IMR-90 (cell line): Measurements from ENCODE around the gene RAD51B. TPM values are rescaled to one million over a fixed set of nuclear protein-coding genes. Genes with fewer than 3 reads are reported as not detected.

Experiments used
- ATAC-seq: fragments of 200-7000 bp; cut with Tn5 transposase; 2 replicates; pipeline ENCODE4 v1.9.1; 2020; ENCODE audit warnings: low read depth, mild to moderate bottlenecking, moderate library complexity
- BruUV-seq: library from RNA; stranded (reverse); fragments of 400-500 nt; replicated peaks from 2 replicates; lab custom pipeline; 2021; lab: Mats Ljungman, UMichigan
- CTCF ChIA-PET: fragments of 300-600 bp; formaldehyde crosslinking; extraction: SDS; loops from one replicate; lab custom pipeline; 2021; ENCODE audit warnings: antibody characterized with exemption; lab: Yijun Ruan, JAX
- POLR2A ChIA-PET: fragments of 300-600 bp; sonication (Branson Sonifier 250); formaldehyde crosslinking; loops from one replicate; lab custom pipeline; 2022; ENCODE audit warnings: antibody characterized with exemption; ENCODE audit not compliant: unreplicated experiment; lab: Charles Lee
- DNase-seq: peaks from one replicate; pipeline ENCODE4 v3.0.0; 2013
- H2AFZ ChIP-seq: replicated peaks from 2 replicates; pipeline ENCODE3; 2013; ENCODE audit warnings: low read length, mild to moderate bottlenecking; ENCODE audit not compliant: poor library complexity
- H2AK5ac ChIP-seq: 2 replicates; pipeline ENCODE4 v1.6.1; 2013; ENCODE audit warnings: low read depth, low read length, inconsistent platforms
- H2AK9ac ChIP-seq: replicated peaks from 2 replicates; pipeline ENCODE3; 2013; ENCODE audit warnings: mild to moderate bottlenecking, low read depth, low read length, moderate library complexity; ENCODE audit not compliant: poor library complexity
- H2BK120ac ChIP-seq: 2 replicates; pipeline ENCODE4 v1.6.1; 2013; ENCODE audit warnings: low read depth, low read length, inconsistent platforms
- H2BK15ac ChIP-seq: 3 replicates; pipeline ENCODE4 v1.6.1; 2013; ENCODE audit warnings: low read depth, low read length, inconsistent platforms
- H2BK20ac ChIP-seq: 2 replicates; pipeline ENCODE4 v1.6.1; 2013; ENCODE audit warnings: low read depth, mild to moderate bottlenecking, inconsistent platforms, low read length, moderate library complexity
- H2BK5ac ChIP-seq: 2 replicates; pipeline ENCODE4 v1.6.1; 2013; ENCODE audit warnings: mild to moderate bottlenecking, low read depth, low read length, inconsistent platforms; ENCODE audit not compliant: poor library complexity, severe bottlenecking
- H3K14ac ChIP-seq: replicated peaks from 2 replicates; pipeline ENCODE4 v1.6.1; 2013; ENCODE audit warnings: low read depth, low read length, inconsistent platforms
- H3K18ac ChIP-seq: 2 replicates; pipeline ENCODE4 v1.6.1; 2013; ENCODE audit warnings: low read depth, low read length, control low read depth
- H3K23ac ChIP-seq: 2 replicates; pipeline ENCODE4 v1.6.1; 2013; ENCODE audit warnings: low read depth, low read length, inconsistent platforms
- H3K27ac ChIP-seq: 2 replicates; pipeline ENCODE4 v1.5.1; 2013; ENCODE audit warnings: mild to moderate bottlenecking, control low read depth, low read length; ENCODE audit not compliant: insufficient read depth
- H3K27me3 ChIP-seq: 2 replicates; pipeline ENCODE4 v1.6.1; 2013; ENCODE audit warnings: low read length; ENCODE audit not compliant: control insufficient read depth, insufficient read depth
- H3K36me3 ChIP-seq: 2 replicates; pipeline ENCODE4 v1.6.1; 2013; ENCODE audit warnings: low read length, mixed read lengths; ENCODE audit not compliant: control insufficient read depth, insufficient read depth
- H3K4ac ChIP-seq: 2 replicates; pipeline ENCODE4 v1.6.1; 2013; ENCODE audit warnings: low read depth, low read length, inconsistent platforms
- H3K4me1 ChIP-seq: 2 replicates; pipeline ENCODE4 v1.6.1; 2013; ENCODE audit warnings: low read length, mixed read lengths; ENCODE audit not compliant: control insufficient read depth, insufficient read depth
- H3K4me2 ChIP-seq: 2 replicates; pipeline ENCODE4 v1.6.1; 2013; ENCODE audit warnings: low read depth, mild to moderate bottlenecking, control low read depth, low read length, moderate library complexity
- H3K4me3 ChIP-seq: 2 replicates; pipeline ENCODE4 v1.5.1; 2013; ENCODE audit warnings: low read depth, mild to moderate bottlenecking, control low read depth, low read length, moderate library complexity; ENCODE audit not compliant: insufficient read depth
- H3K56ac ChIP-seq: 2 replicates; pipeline ENCODE4 v1.6.1; 2013; ENCODE audit warnings: low read length, inconsistent platforms; ENCODE audit not compliant: insufficient read depth; ENCODE audit errors: extremely low read depth
- H3K79me1 ChIP-seq, 2 experiments: 2 replicates each; pipeline ENCODE4 v1.6.1; 2013; ENCODE audit warnings: low read length in 2 of 2, inconsistent platforms in 1 of 2, low read depth in 1 of 2
- H3K9ac ChIP-seq: 2 replicates; pipeline ENCODE4 v1.6.1; 2013; ENCODE audit warnings: low read depth, low read length, control low read depth
- H3K9me1 ChIP-seq: 2 replicates; pipeline ENCODE4 v1.6.1; 2013; ENCODE audit warnings: low read length, inconsistent platforms; ENCODE audit not compliant: insufficient read depth
- H3K9me3 ChIP-seq: 2 replicates; pipeline ENCODE4 v1.6.1; 2013; ENCODE audit warnings: low read length; ENCODE audit not compliant: control insufficient read depth, insufficient read depth
- H4K20me1 ChIP-seq: 2 replicates; pipeline ENCODE4 v1.6.1; 2013; ENCODE audit warnings: low read length, inconsistent platforms; ENCODE audit not compliant: insufficient read depth
- H4K5ac ChIP-seq: 2 replicates; pipeline ENCODE4 v1.6.1; 2013; ENCODE audit warnings: mild to moderate bottlenecking, low read depth, low read length, control low read depth
- H4K8ac ChIP-seq, 2 experiments: 2 replicates each; pipeline ENCODE4 v1.6.1; 2013; ENCODE audit warnings: low read depth in 2 of 2, low read length in 2 of 2, control low read depth in 1 of 2, inconsistent platforms in 1 of 2
- H4K91ac ChIP-seq: 2 replicates; pipeline ENCODE4 v1.6.1; 2013; ENCODE audit warnings: low read depth, low read length, inconsistent platforms; ENCODE audit not compliant: insufficient read depth
- BHLHE40 ChIP-seq: fragments of 150-350 bp; IDR thresholded peaks from 2 replicates; pipeline ENCODE4 v1.6.1; 2016; ENCODE audit warnings: mild to moderate bottlenecking, low read depth, low read length
- CEBPB ChIP-seq: IDR thresholded peaks from 2 replicates; pipeline ENCODE4 v1.6.1; 2012; ENCODE audit warnings: low read depth, low read length, improper control_type of control experiment
- CHD1 ChIP-seq: IDR thresholded peaks from 2 replicates; pipeline ENCODE4 v1.6.1; 2012; ENCODE audit warnings: low read depth, low read length, improper control_type of control experiment
- ELK1 ChIP-seq: fragments of 150-350 bp; IDR thresholded peaks from 2 replicates; pipeline ENCODE4 v1.6.1; 2016; ENCODE audit warnings: low read depth, mild to moderate bottlenecking, low read length, moderate library complexity, borderline replicate concordance
- FOS ChIP-seq: fragments of 150-350 bp; IDR thresholded peaks from 2 replicates; pipeline ENCODE4 v1.6.1; 2016; ENCODE audit warnings: low read depth, low read length
- MAFK ChIP-seq: IDR thresholded peaks from 2 replicates; pipeline ENCODE4 v1.6.1; 2012; ENCODE audit warnings: low read depth, low read length, improper control_type of control experiment
- MXI1 ChIP-seq: IDR thresholded peaks from 2 replicates; pipeline ENCODE4 v1.6.1; 2012; ENCODE audit warnings: low read depth, mild to moderate bottlenecking, low read length, moderate library complexity, borderline replicate concordance
- NFE2L2 ChIP-seq: fragments of 150-350 bp; IDR thresholded peaks from 2 replicates; pipeline ENCODE4 v1.6.1; 2016; ENCODE audit warnings: low read depth, mild to moderate bottlenecking, low read length
- POLR2A ChIP-seq: IDR thresholded peaks from 2 replicates; pipeline ENCODE4 v1.6.1; 2012; ENCODE audit warnings: mild to moderate bottlenecking, low read depth, low read length
- RAD21 ChIP-seq: IDR thresholded peaks from 2 replicates; pipeline ENCODE4 v1.6.1; 2012; ENCODE audit warnings: low read length, improper control_type of control experiment
- RCOR1 ChIP-seq: IDR thresholded peaks from 2 replicates; pipeline ENCODE4 v1.6.1; 2012; ENCODE audit warnings: mild to moderate bottlenecking, low read length, improper control_type of control experiment; ENCODE audit not compliant: insufficient replicate concordance
- SMC3 ChIP-seq: fragments of 150-350 bp; IDR thresholded peaks from 2 replicates; pipeline ENCODE4 v1.6.1; 2016; ENCODE audit warnings: low read depth, mild to moderate bottlenecking, antibody characterized with exemption, low read length, moderate library complexity
- USF2 ChIP-seq: fragments of 150-350 bp; IDR thresholded peaks from 2 replicates; pipeline ENCODE4 v1.6.1; 2017; ENCODE audit warnings: mild to moderate bottlenecking, antibody characterized with exemption, low read length, low read depth
- dilution Hi-C: fragments of 300-500 bp; cut with HindIII; formaldehyde crosslinking; loops from one replicate; pipeline ENCODE4 v1.14.3; 2018; ENCODE audit warnings: low sequenced_read_pairs; ENCODE audit not compliant: unreplicated experiment
- in situ Hi-C: fragments of 300-500 bp; cut with MboI; formaldehyde crosslinking; loops from 3 replicates; pipeline ENCODE4 v1.14.3; 2019; ENCODE audit warnings: low sequenced_read_pairs, inconsistent platforms, mixed read lengths
- intact Hi-C: fragments of 100-400 bp; cut with micrococcal nuclease; formaldehyde crosslinking; loops from 2 replicates; pipeline ENCODE4 v1.10.0; 2022
- polyA plus RNA-seq, 3 experiments: library from polyadenylated mRNA; depleted of rRNA; stranded (reverse); fragments of >200 nt; gene quantifications; 2 replicates each; pipeline ENCODE4 v1.2.3, GENCODE V29; 2012; ENCODE audit warnings: low replicate concordance in 1 of 3
- total RNA-seq: library from RNA; depleted of rRNA; stranded (reverse); fragments of >200 nt; gene quantifications from 2 replicates; pipeline ENCODE4 v1.2.3, GENCODE V29; 2012
- TF ChIP-seq, protein P1 (sequence below): conservative IDR thresholded peaks from 2 replicates; pipeline ENCODE4 v1.5.1; 2012; ENCODE audit warnings: mild to moderate bottlenecking, low read depth, low read length, improper control_type of control experiment

The RAD51B gene
- total and polyA plus RNA-seq, 2 of the 4 experiments (the other 2 are of a cell fraction), result 5.1 to 18.8 TPM

DNA sequence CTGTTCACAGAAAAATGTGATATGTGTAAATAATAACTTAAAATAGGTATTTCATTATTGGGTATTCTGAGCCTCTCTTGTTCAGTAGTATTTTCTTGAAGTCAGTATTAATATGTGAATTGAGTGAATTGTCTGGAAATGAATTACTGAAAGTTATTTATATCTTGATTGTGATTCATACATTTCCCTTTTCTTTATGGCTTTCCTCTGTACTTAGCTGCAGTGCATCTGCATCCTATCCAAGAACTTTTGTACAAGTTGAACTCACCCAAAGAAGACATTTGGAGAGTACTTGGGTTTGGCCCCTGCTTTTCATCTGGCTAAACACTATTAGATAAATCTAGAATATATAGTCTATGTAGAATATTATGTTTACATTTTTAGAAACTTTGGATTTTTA, 326.0 kb downstream of the RAD51B start:
- peak; percentile 55 for DNase-seq
- ChIA-PET POLR2A (no interaction called here), CTCF (no interaction called here)
- no peak overlapping the region for H4K91ac ChIP-seq
- no peaks in the 10 kb centered on the region for H4K20me1 ChIP-seq
- intact Hi-C loops, result loop anchor here (5.0 to 10.0 kb wide), 3 partner anchors 87 to 649 kb away; partner anchors contain the start of gene ZFP36L1
- H2AK5ac ChIP-seq, result no peak overlapping the region
- BruUV-seq, result no TSS peak
- H3K4me3 ChIP-seq, result no peak overlapping the region
- dilution Hi-C loops, result no loop called here
- no peaks in the 10 kb centered on the region for H3K36me3 ChIP-seq
- no peak overlapping the region for H4K5ac ChIP-seq
- H3K4me1 ChIP-seq, result peaks cover 18% of the 10 kb centered on the region
- H3K18ac ChIP-seq, result no peak overlapping the region
- in situ Hi-C loops, result loop anchor here (5.0 kb wide), 1 partner anchor 87 kb away; no protein-coding TSS in a partner anchor
- no peak overlapping the region for H3K4ac ChIP-seq
- no peak overlapping the region for H3K23ac ChIP-seq
- no peak overlapping the region for H3K4me2 ChIP-seq
- H3K9me3 ChIP-seq, result no peaks in the 10 kb centered on the region; the same call in 1 of the 2 replicates
- H3K56ac ChIP-seq, result no peak overlapping the region
- TF ChIP-seq CEBPB (no peak), NFE2L2 (no peak), MXI1 (no peak), FOS (no peak), ELK1 (no peak), USF2 (no peak), RAD21 (no peak), POLR2A (no peak), MAFK (no peak), RCOR1 (no peak), SMC3 (no peak), BHLHE40 (no peak), CHD1 (no peak)
- TF ChIP-seq, protein P1, sequence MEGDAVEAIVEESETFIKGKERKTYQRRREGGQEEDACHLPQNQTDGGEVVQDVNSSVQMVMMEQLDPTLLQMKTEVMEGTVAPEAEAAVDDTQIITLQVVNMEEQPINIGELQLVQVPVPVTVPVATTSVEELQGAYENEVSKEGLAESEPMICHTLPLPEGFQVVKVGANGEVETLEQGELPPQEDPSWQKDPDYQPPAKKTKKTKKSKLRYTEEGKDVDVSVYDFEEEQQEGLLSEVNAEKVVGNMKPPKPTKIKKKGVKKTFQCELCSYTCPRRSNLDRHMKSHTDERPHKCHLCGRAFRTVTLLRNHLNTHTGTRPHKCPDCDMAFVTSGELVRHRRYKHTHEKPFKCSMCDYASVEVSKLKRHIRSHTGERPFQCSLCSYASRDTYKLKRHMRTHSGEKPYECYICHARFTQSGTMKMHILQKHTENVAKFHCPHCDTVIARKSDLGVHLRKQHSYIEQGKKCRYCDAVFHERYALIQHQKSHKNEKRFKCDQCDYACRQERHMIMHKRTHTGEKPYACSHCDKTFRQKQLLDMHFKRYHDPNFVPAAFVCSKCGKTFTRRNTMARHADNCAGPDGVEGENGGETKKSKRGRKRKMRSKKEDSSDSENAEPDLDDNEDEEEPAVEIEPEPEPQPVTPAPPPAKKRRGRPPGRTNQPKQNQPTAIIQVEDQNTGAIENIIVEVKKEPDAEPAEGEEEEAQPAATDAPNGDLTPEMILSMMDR, result no peak
- ATAC-seq, result no peak
- H3K9ac ChIP-seq, result no peak overlapping the region
- no peak overlapping the region for H4K8ac ChIP-seq
- no peak overlapping the region for H3K27ac ChIP-seq
- no peaks in the 10 kb centered on the region for H3K27me3 ChIP-seq
- H2BK15ac ChIP-seq, result no peak overlapping the region
- H2AFZ ChIP-seq, result no peak overlapping the region
- H2BK5ac ChIP-seq, result no peak overlapping the region
- 0 out of 4 replicates have a peak, but pooled peaks cover 0 to 7% of the 10 kb centered on the region in 2 experiments for H3K79me1 ChIP-seq
- H3K14ac ChIP-seq, result no peak overlapping the region
- H2AK9ac ChIP-seq, result no peak overlapping the region
- H2BK120ac ChIP-seq, result no peak overlapping the region
- 0 out of 2 replicates have a peak overlapping the region, but pooled peaks have one; percentile 13 for H2BK20ac ChIP-seq
- H3K9me1 ChIP-seq, result peaks cover 7% of the 10 kb centered on the region; the same call in 1 of the 2 replicates
